Activated CD4-positive, alpha-beta T cell treated with anti-CD3 and anti-CD28 coated beads for 36 hours (primary cell): ENCODE results near the gene GNAT1. TPM values are rescaled to one million over a fixed set of nuclear protein-coding genes. Genes with fewer than 3 reads are reported as not detected.
A peak's percentile ranks its signal among the peaks of the same experiment; 100 is the strongest.

Experiments
- ATAC-seq: fragments of 200-7000 bp; cut with Tn5 transposase; one replicate; pipeline ENCODE4 v1.10.0; 2021; ENCODE audit warnings: mild to moderate bottlenecking, moderate library complexity
- CTCF ChIA-PET: fragments of 350-600 bp; sonication (Branson Sonifier 250); formaldehyde crosslinking; loops from one replicate; lab custom pipeline; 2021; ENCODE audit warnings: antibody characterized with exemption; lab: Charles Lee
- POLR2A ChIA-PET: fragments of 350-600 bp; sonication (Branson Sonifier 250); formaldehyde crosslinking; loops from one replicate; lab custom pipeline; 2021; ENCODE audit warnings: antibody characterized with exemption, inconsistent platforms; lab: Charles Lee
- DNase-seq: peaks from one replicate; pipeline ENCODE4 v3.0.0-alpha.2; 2020
- H3K27ac Mint-ChIP-seq: one replicate; pipeline ENCODE4 v1.8.0; 2021; ENCODE audit warnings: mixed read lengths
- H3K27me3 Mint-ChIP-seq: one replicate; pipeline ENCODE4 v1.8.0; 2021; ENCODE audit warnings: mixed read lengths
- H3K36me3 Mint-ChIP-seq: one replicate; pipeline ENCODE4 v1.8.0; 2021; ENCODE audit warnings: low read depth, mixed read lengths
- H3K4me1 Mint-ChIP-seq: one replicate; pipeline ENCODE4 v1.8.0; 2021; ENCODE audit warnings: mixed read lengths
- H3K4me3 Mint-ChIP-seq: one replicate; pipeline ENCODE4 v1.8.0; 2021; ENCODE audit warnings: mild to moderate bottlenecking, moderate library complexity, mixed read lengths
- H3K9me3 Mint-ChIP-seq: one replicate; pipeline ENCODE4 v1.8.0; 2021; ENCODE audit warnings: low read depth, mixed read lengths
- intact Hi-C, 2 experiments: fragments of 100-400 bp; cut with DNase I in 1 of 2; cut with micrococcal nuclease in 1 of 2; formaldehyde crosslinking; loops; one replicate each; pipeline versions ENCODE4 v1.14.2 to v1.15.1; 2022 to 2024; cut with DNase I, micrococcal nuclease
- total RNA-seq, 2 experiments: library from RNA; stranded (reverse); gene quantifications; one replicate each; pipeline ENCODE4 v1.2.3, GENCODE V29; 2021

The GNAT1 gene
- total RNA-seq, 2 experiments from 2014 or later: 0.14 TPM; not detected in 1

DNA sequence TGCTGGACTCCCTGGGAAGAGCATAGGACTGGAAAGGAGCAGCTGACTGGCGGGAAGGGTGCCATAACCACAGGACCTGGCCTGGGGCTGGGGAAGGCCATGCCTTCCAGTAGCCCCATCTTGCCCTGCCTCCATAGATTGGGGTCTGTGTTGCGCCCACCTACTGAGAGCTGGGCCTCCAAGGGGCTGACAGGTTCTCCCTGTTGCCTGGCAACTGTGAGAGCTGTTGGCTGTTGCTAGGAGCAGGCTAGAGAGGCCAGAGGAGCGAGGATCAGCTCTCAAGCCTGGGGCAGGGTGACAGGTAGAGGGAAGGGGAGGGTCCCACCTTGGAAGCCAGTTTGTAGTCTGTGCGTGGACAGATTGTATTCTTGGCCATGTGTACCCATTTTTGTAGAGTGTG is 41.8 kb downstream of the GNAT1 start:
- Mint-ChIP-seq H3K27me3 (no peaks in the 10 kb centered on the region), H3K9me3 (no peaks in the 10 kb centered on the region), H3K27ac (no peak overlapping the region), H3K4me1 (peaks cover 12% of the 10 kb centered on the region), H3K4me3 (no peak overlapping the region), H3K36me3 (peaks cover 16% of the 10 kb centered on the region)
- CTCF ChIA-PET: interaction anchor here (0.6 to 2.5 kb wide), 3 partner anchors 26 to 95 kb away, joined by 4 to 5 read pairs (median 4); partner anchors contain the start of gene TUSC2
- DNase-seq (no peak), ATAC-seq (no peak)
- intact Hi-C loops: no loop called here
- POLR2A ChIA-PET: interaction anchor here (0.9 to 1.1 kb wide), 2 partner anchors 9 to 13 kb away, joined by 4 to 9 read pairs; no protein-coding TSS in a partner anchor

DNA sequence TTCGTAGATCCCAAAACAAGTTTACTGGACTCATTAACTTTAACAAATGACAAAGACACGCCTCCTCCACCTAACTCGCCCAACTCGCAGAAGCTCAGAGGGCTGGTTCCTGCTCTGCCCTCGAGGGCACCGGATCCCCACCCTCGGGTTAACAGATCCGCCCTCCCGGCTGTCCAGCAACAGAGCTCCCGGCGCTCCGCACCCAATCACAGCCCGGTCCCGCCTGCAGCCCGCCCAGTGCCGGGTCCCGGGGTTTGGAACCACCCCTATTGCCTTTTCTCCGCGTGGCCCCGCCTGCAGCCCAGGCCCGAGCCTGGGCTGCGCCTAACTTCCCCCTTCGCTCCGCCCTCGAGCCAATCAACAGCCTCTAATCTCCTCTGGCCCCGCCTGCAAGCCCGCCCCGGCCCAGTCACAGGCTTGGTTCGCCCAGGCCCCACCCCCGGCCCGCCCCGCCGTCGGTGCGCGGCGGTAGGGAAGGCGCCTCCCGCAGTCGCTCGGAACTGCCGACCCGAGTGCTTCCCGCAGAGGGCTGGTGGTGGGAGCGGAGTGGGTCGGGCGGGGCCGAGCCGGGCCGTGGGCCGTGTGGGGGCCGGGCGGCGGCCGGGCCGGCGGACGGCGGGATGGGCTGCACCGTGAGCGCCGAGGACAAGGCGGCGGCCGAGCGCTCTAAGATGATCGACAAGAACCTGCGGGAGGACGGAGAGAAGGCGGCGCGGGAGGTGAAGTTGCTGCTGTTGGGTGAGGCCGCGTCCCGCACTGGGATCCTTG is 44.5 kb downstream of the GNAT1 start, which contains the start of gene GNAI2:
TSS of gene GNAI2 (plus strand) at position 489 of the 768 bp plus-strand sequence. CDS start at position 621, 132 bp downstream.
- CTCF ChIA-PET: interaction anchor here (0.6 to 4.3 kb wide), 17 partner anchors 8 to 134 kb away, joined by 3 to 47 read pairs (median 5); partner anchors contain the start of genes CYB561D2, HYAL3, IFRD2 and NAA80
- peak; percentile 99 for DNase-seq
- ATAC-seq: peak; percentile 92
- POLR2A ChIA-PET: interaction anchor here (0.7 to 1.1 kb wide), 10 partner anchors 8 to 102 kb away, joined by 3 to 8 read pairs (median 4); partner anchors contain the start of genes HYAL3 and NAA80
- Mint-ChIP-seq H3K9me3 (no peaks in the 10 kb centered on the region), H3K27ac (peak within 1 kb of the TSS; percentile 96), H3K36me3 (peaks cover 22% of the 10 kb centered on the region), H3K4me1 (peaks cover 31% of the 10 kb centered on the region), H3K4me3 (peak within 1 kb of the TSS; percentile 90), H3K27me3 (no peaks in the 10 kb centered on the region)
- intact Hi-C loops: loop anchor here (1.0 to 5.0 kb wide), 13 partner anchors 9 to 1215 kb away; partner anchors contain the start of genes HYAL3 (in 2 of the 2), NAA80 (in 2 of the 2), APEH (in 1 of the 2) and CISH (in 1 of the 2)

DNA sequence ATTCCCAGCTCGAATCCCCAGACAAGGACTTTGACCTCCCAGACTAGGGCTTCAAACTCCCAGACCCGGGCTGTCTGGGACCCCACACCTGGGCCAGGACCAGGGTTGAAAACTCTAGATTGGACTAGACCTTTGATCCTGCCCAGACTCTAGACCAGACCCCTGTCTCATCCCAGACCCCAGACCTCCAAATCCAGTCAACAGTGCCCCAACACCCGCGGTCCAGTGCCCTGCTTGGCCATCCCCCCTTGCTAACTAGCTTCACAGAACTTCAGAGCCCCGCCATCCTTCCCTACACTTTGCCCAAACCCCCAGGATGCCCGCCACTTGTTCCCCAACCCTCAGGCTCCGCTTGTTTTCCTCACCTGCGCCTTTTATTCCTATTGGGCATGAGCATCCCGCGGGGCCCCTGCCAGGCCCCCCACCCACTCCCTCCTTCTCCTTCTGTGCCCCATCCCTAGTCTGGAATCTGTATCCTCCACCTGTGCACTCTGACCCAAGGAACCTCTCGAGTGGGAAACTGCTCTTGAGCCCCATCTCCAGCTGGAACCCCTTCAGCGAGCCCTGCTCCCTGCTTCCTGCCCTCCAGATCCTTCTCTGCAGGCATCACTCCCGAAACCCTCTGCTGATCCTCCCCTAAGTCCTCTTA is 45.2 kb downstream of the GNAT1 start:
- H3K36me3 Mint-ChIP-seq: peaks cover 22% of the 10 kb centered on the region
- peak overlapping the region; percentile 96 for H3K27ac Mint-ChIP-seq
- peak overlapping the region; percentile 90 for H3K4me3 Mint-ChIP-seq
- no peaks in the 10 kb centered on the region for H3K27me3 Mint-ChIP-seq
- DNase-seq: no peak
- H3K4me1 Mint-ChIP-seq: peaks cover 38% of the 10 kb centered on the region
- ATAC-seq: no peak
- intact Hi-C loops: loop anchor here (1.0 to 5.0 kb wide), 12 partner anchors 9 to 1216 kb away; partner anchors contain the start of genes APEH (in 1 of the 2), CISH (in 1 of the 2), DAG1 (in 1 of the 2) and GMPPB (in 1 of the 2)
- ChIA-PET CTCF (interaction anchor here (1.0 to 4.3 kb wide), 5 partner anchors 10 to 88 kb away, joined by 3 to 47 read pairs (median 8); partner anchors contain the start of gene IFRD2), POLR2A (interaction anchor here (1.1 kb wide), 1 partner anchor 14 kb away, joined by 5 read pairs; no protein-coding TSS in a partner anchor)
- no peaks in the 10 kb centered on the region for H3K9me3 Mint-ChIP-seq

DNA sequence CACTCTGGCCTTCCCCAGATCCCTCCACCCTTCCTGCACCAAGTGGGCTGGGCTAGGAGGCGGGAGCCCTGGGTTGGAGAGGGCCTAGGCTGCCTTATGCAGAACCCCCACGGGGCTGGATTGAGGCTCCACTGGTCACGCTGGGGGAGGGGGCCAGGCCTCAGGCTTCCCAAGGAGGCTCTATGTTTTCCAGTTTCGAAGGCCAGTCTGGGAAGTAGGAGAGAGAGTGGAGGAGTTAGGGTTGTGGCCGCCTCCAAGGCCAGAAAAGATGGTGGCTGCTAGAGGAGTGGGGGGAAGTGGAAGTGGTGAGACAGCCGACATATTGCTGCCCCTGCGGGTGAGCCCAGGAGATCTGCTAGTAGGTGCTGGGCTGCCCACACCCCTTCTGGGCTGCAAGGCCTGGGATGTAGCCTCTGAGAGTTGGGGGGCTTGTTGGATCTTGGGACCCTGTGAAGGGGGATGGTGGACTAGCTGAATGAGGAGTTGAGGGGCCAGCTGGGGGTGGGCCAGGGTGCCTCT is 45.8 kb downstream of the GNAT1 start:
- ChIA-PET POLR2A (interaction anchor here (0.6 kb wide), 1 partner anchor 30 kb away, joined by 3 read pairs; no protein-coding TSS in a partner anchor), CTCF (interaction anchor here (0.7 to 4.3 kb wide), 4 partner anchors 10 to 565 kb away, joined by 3 to 47 read pairs (median 8); no protein-coding TSS in a partner anchor)
- Mint-ChIP-seq H3K4me1 (peaks cover 44% of the 10 kb centered on the region), H3K27ac (peak overlapping the region; percentile 96), H3K36me3 (peaks cover 22% of the 10 kb centered on the region), H3K9me3 (no peaks in the 10 kb centered on the region), H3K27me3 (no peaks in the 10 kb centered on the region), H3K4me3 (peak overlapping the region; percentile 90)
- intact Hi-C loops: loop anchor here (2.0 to 5.0 kb wide), 10 partner anchors 90 to 1216 kb away; partner anchors contain the start of genes APEH (in 1 of the 2), CISH (in 1 of the 2), DAG1 (in 1 of the 2) and GMPPB (in 1 of the 2)
- peak; percentile 63 for DNase-seq
- ATAC-seq: no peak

DNA sequence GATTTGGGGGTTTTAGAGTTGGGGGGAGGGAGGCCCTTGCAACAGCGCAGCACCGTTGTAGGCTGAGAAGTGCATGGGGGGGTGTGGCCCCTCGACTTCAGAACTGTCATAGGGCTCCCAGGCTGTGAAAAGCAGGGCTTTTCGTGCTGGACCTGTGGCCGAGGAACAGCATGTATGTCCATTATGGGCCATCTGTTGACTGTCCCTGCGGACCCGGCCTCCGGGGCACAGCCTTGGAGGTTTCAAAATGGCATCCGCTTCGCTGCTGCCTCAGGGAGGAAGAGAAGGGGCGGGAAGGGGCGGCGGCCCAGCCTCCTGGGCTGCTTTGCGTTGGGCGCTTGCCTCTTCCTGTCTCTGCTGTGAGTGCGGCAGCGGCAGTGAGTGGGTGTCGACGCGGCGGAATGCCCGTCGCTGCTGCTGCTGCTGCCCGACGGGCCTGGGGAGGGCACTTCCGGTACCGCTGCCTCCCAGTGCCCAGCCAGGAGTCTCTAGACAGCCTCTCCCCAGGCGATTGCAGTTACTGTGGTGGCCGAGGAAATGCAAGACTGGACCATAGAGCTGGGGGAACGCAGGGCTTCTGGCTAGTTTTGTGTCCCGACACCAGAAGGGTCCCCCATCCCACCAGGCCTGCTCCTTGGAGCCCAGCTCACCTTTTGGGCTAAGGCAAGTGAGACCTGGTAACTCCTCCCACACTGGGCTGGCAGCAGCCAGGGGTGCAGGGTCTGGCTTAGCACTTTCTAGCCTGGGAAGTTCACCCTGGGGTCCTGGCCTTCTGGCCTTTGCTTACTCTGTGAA is 46.5 kb downstream of the GNAT1 start:
- ChIA-PET CTCF (interaction anchor here (0.7 to 4.3 kb wide), 5 partner anchors 9 to 566 kb away, joined by 3 to 47 read pairs (median 3); no protein-coding TSS in a partner anchor), POLR2A (interaction anchor here (0.6 to 1.0 kb wide), 2 partner anchors 8 to 30 kb away, joined by 3 to 4 read pairs; no protein-coding TSS in a partner anchor)
- peak overlapping the region; percentile 90 for H3K4me3 Mint-ChIP-seq
- peaks cover 51% of the 10 kb centered on the region for H3K4me1 Mint-ChIP-seq
- intact Hi-C loops: loop anchor here (1.0 to 5.0 kb wide), 14 partner anchors 8 to 1217 kb away; partner anchors contain the start of genes APEH (in 1 of the 2), CISH (in 1 of the 2), DAG1 (in 1 of the 2) and GMPPB (in 1 of the 2)
- peak; percentile 95 for DNase-seq
- ATAC-seq: peak; percentile 49
- H3K27me3 Mint-ChIP-seq: no peaks in the 10 kb centered on the region
- H3K36me3 Mint-ChIP-seq: peaks cover 25% of the 10 kb centered on the region
- H3K9me3 Mint-ChIP-seq: no peaks in the 10 kb centered on the region
- H3K27ac Mint-ChIP-seq: peak overlapping the region; percentile 96

DNA sequence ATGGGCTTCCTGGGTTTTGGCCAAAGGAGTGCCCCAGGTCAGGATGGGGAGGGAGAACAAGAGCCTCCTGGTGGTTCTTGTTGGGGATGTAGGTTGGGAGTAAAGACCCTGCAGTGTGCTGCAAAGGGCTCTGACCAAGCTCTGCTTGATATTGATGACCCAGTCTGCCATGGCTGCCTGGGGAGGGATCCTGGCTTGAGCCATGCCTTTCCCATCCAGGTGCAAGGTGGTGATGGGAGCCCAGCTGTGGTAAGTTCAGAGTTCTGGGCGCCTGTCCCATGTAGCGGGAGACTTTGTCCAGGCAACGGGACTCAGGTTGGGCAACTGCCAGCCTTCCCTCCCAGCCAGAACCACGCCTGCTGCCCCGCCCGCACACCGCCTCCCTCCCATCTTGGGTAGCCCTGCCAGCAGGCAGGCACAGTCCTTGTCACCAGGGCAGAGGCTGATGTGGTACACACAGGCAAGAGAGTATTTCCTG is 47.2 kb downstream of the GNAT1 start:
- peaks cover 27% of the 10 kb centered on the region for H3K36me3 Mint-ChIP-seq
- no peaks in the 10 kb centered on the region for H3K27me3 Mint-ChIP-seq
- intact Hi-C loops: loop anchor here (1.0 to 5.0 kb wide), 11 partner anchors 8 to 1149 kb away; partner anchors contain the start of genes APEH (in 1 of the 2), CISH (in 1 of the 2), DAG1 (in 1 of the 2) and GMPPB (in 1 of the 2)
- ATAC-seq (no peak), DNase-seq (peak; percentile 37)
- H3K4me3 Mint-ChIP-seq: peak overlapping the region; percentile 90
- peak overlapping the region; percentile 96 for H3K27ac Mint-ChIP-seq
- ChIA-PET POLR2A (interaction anchor here (1.0 kb wide), 1 partner anchor 8 kb away, joined by 4 read pairs; no protein-coding TSS in a partner anchor), CTCF (interaction anchor here (0.9 to 4.3 kb wide), 4 partner anchors 8 to 44 kb away, joined by 3 to 47 read pairs (median 10); no protein-coding TSS in a partner anchor)
- H3K4me1 Mint-ChIP-seq: peaks cover 58% of the 10 kb centered on the region
- no peaks in the 10 kb centered on the region for H3K9me3 Mint-ChIP-seq

DNA sequence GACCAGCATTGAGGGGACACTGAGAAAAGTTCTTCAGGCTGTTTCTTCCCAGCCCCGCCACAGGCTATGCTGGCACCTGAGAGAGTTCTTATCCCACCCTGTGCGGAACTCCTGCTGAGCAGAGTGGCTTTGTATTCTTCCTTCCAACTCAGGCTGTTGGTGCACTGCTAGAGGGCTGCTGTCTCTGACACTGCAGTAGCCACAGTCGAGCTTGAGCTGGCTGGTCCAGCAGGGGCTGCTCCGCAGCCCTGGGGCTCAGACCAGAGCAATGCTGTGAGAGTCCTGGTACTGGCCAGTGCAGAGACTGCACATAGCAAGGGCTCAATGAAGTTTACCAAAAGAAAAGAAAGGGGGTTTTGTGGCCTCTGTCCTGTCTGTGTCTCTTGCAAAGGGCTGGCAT is 48.2 kb downstream of the GNAT1 start:
- CTCF ChIA-PET: interaction anchor here (0.8 to 1.1 kb wide), 2 partner anchors 48 to 60 kb away, joined by 3 read pairs; partner anchors contain the start of genes HYAL3 and NAA80
- H3K36me3 Mint-ChIP-seq: peaks cover 29% of the 10 kb centered on the region
- H3K4me1 Mint-ChIP-seq: peaks cover 67% of the 10 kb centered on the region
- H3K4me3 Mint-ChIP-seq: peak overlapping the region; percentile 90
- no peak for ATAC-seq
- no peaks in the 10 kb centered on the region for H3K27me3 Mint-ChIP-seq
- intact Hi-C loops: loop anchor here (5.0 kb wide), 7 partner anchors 88 to 1148 kb away; partner anchors contain the start of genes APEH (in 1 of the 2), CISH (in 1 of the 2), DAG1 (in 1 of the 2) and GMPPB (in 1 of the 2)
- POLR2A ChIA-PET: no interaction called here
- no peak for DNase-seq
- H3K27ac Mint-ChIP-seq: peak overlapping the region; percentile 96
- H3K9me3 Mint-ChIP-seq: no peaks in the 10 kb centered on the region

DNA sequence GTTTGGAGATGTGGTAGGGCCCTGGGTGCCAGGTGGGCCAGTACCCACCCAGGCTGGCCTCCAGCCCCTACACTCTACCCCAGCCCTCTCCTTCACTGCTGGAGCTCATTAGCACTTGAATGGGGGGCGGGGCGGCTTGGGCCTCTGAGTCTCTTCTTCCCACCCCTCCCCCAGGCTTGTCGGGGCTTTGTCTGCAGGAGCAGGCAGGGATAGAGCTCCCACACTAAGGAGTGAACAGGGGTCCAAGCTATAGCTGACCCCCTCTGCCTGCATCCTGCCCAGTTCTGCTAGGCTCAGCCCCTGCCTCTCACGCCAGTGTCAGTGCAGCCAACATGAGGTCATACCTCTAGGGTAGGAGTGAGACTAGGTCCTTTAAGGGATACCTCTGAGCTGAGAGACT is 49.8 kb downstream of the GNAT1 start:
- H3K4me3 Mint-ChIP-seq: peak overlapping the region; percentile 62
- no peaks in the 10 kb centered on the region for H3K27me3 Mint-ChIP-seq
- peak overlapping the region; percentile 95 for H3K27ac Mint-ChIP-seq
- DNase-seq (no peak), ATAC-seq (no peak)
- H3K9me3 Mint-ChIP-seq: no peaks in the 10 kb centered on the region
- peaks cover 75% of the 10 kb centered on the region for H3K4me1 Mint-ChIP-seq
- POLR2A ChIA-PET: interaction anchor here (1.2 kb wide), 1 partner anchor 96 kb away, joined by 5 read pairs; no protein-coding TSS in a partner anchor
- intact Hi-C loops: no loop called here
- peaks cover 29% of the 10 kb centered on the region for H3K36me3 Mint-ChIP-seq
- CTCF ChIA-PET: interaction anchor here (0.6 to 4.2 kb wide), 5 partner anchors 12 to 92 kb away, joined by 3 to 28 read pairs (median 3); no protein-coding TSS in a partner anchor

DNA sequence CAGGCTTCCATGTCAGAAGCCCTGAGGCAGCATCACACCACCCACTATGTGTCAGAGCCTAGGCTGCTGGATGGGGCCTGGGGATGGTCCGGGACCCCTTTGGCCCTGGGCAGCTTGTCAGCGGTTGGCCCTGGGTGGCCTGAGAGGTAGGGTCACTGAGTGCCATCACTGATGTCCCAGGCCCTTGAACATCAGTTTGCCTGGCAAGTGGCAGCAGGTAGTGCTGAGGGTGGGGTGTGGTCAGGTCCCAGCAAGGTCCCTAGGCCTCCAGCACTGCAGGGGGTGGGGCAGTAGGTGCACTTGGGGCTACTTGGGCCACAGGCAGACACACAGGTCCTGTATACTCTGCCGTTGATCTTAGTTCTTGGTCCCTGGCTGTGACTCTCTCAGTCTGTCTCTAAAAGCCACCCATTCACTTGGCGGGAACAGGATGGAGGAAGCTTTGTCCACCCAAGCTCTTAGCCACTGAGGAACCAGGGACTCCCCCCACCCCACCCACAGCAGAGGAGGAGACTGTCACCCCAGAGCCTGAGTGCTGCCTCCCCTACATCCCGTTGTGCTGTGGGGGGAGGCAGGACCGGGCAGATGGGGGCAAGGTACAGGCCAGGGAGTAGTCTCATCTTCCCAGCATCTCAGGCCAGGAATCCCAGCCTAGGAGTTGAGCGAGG is 50.4 kb downstream of the GNAT1 start:
- ATAC-seq (no peak), DNase-seq (no peak)
- POLR2A ChIA-PET: interaction anchor here (0.5 to 1.2 kb wide), 3 partner anchors 9 to 95 kb away, joined by 3 to 5 read pairs (median 4); no protein-coding TSS in a partner anchor
- Mint-ChIP-seq H3K27ac (peak overlapping the region; percentile 95), H3K4me3 (peak overlapping the region; percentile 62), H3K27me3 (no peaks in the 10 kb centered on the region), H3K36me3 (peaks cover 26% of the 10 kb centered on the region), H3K4me1 (peaks cover 79% of the 10 kb centered on the region), H3K9me3 (no peaks in the 10 kb centered on the region)
- intact Hi-C loops: no loop called here
- CTCF ChIA-PET: interaction anchor here (0.6 to 4.2 kb wide), 6 partner anchors 13 to 122 kb away, joined by 3 to 28 read pairs (median 3); no protein-coding TSS in a partner anchor
